K562 treated with DMSO at 1 percent for 12 hours (cell line): ENCODE measurements around the gene CMA1. TPM values are rescaled to one million over a fixed set of nuclear protein-coding genes. Genes with fewer than 3 reads are reported as not detected.

Experiments used
- total RNA-seq: library from RNA; unstranded; fragments of 300-600 nt; gene quantifications from 2 replicates; pipeline ENCODE4 v1.2.3, GENCODE V29; 2022; ENCODE audit not compliant: insufficient read depth

Gene CMA1, protein sequence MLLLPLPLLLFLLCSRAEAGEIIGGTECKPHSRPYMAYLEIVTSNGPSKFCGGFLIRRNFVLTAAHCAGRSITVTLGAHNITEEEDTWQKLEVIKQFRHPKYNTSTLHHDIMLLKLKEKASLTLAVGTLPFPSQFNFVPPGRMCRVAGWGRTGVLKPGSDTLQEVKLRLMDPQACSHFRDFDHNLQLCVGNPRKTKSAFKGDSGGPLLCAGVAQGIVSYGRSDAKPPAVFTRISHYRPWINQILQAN
- total RNA-seq, result not detected in 2 replicates

DNA sequence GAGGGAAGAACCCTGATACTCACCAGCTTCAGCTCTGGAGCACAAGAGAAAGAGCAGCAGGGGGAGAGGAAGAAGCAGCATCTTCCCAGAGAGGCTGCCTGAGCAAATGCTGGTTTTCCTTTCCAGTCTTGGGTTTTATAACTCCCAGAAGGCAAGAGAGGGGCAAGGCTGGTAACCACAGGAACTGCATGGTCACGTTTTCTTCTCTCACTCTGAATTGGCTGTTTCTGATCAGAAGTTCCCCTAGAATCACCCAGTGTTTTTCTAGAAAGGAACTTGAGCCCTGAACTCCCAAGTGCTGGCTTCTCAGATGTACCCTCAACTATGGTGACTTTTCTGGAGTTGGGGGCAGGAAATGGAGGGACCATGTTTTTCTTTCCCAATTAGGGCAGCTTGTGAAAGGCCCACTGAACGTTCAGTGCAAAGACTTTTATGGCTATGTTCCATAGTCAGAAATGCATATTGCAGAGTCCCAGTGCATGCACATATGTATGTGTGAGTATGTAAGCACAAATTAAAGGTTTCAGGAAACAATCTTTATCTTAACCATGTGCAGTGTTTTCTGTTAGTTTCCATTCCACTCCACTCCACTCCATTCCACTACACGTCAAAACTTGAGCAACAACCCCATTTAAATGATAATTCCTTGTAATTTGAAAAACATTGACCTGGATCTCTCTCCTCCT is at the start of gene CMA1:
TSS of gene CMA1 (minus strand) at position 111 of the 686 bp plus-strand sequence. CDS start at position 81, 30 bp downstream.

Other genes with a start within 250 kb of the CMA1 start
- 0.58 TPM in 1 of 2 replicates, not detected in the other for gene TGM1, start 245.1 kb downstream of the CMA1 start, total RNA-seq
- gene RABGGTA, start 236.7 kb downstream of the CMA1 start, total RNA-seq, result 17.9 and 19.6 TPM in 2 replicates
- gene DHRS1, start 208.5 kb downstream of the CMA1 start, total RNA-seq, result 37.2 and 42.4 TPM in 2 replicates
- gene NOP9, start 208.4 kb downstream of the CMA1 start, total RNA-seq, result 3.9 and 10.9 TPM in 2 replicates
- gene CIDEB, start 200.3 kb downstream of the CMA1 start, total RNA-seq, result not detected in 2 replicates
- 2.5 and 11.2 TPM in 2 replicates for gene LTB4R2, start 198.1 kb downstream of the CMA1 start, total RNA-seq
- gene LTB4R, start 196.8 kb downstream of the CMA1 start, total RNA-seq, result 4.1 and 6.5 TPM in 2 replicates
- not detected in 2 replicates for gene ADCY4, start 173.2 kb downstream of the CMA1 start, total RNA-seq
- gene RIPK3, start 168.3 kb downstream of the CMA1 start, total RNA-seq, result 0.67 TPM in 1 of 2 replicates, not detected in the other
- gene NFATC4, start 140.1 kb downstream of the CMA1 start, total RNA-seq, result 1.1 and 1.3 TPM in 2 replicates
- gene NYNRIN, start 109.3 kb downstream of the CMA1 start, total RNA-seq, result 0.40 and 1.1 TPM in 2 replicates
- gene CBLN3, start 78.6 kb downstream of the CMA1 start, total RNA-seq, result 0.26 TPM in 1 of 2 replicates, not detected in the other
- gene KHNYN, start 78.3 kb downstream of the CMA1 start, total RNA-seq, result 10.6 and 46.8 TPM in 2 replicates
- 50.9 and 59.5 TPM in 2 replicates for gene SDR39U1, start 65.5 kb downstream of the CMA1 start, total RNA-seq
- gene CTSG, start 68.0 kb upstream of the CMA1 start, total RNA-seq, result not detected in 2 replicates
- gene GZMH, start 101.4 kb upstream of the CMA1 start, total RNA-seq, result not detected in 2 replicates
- not detected in 2 replicates for gene GZMB, start 125.9 kb upstream of the CMA1 start, total RNA-seq